PC-3 (cell line): ENCODE measurements around the gene SLC3A2. TPM values are rescaled to one million over a fixed set of nuclear protein-coding genes. Genes with fewer than 3 reads are reported as not detected.

Experiments
- ATAC-seq: fragments of 200-7000 bp; cut with Tn5 transposase; 2 replicates; pipeline ENCODE4 v1.9.1; 2020; ENCODE audit warnings: mild to moderate bottlenecking, moderate library complexity
- BruUV-seq: library from RNA; stranded (reverse); fragments of 400-500 nt; replicated peaks from 2 replicates; lab custom pipeline; 2021; lab: Mats Ljungman, UMichigan
- CTCF ChIA-PET: fragments of 300-600 bp; sonication (Branson Sonifier 250); formaldehyde crosslinking; loops from one replicate; lab custom pipeline; 2022; ENCODE audit warnings: antibody characterized with exemption; lab: Charles Lee
- POLR2A ChIA-PET: fragments of 300-600 bp; sonication (Branson Sonifier 250); formaldehyde crosslinking; loops from one replicate; lab custom pipeline; 2022; ENCODE audit warnings: antibody characterized with exemption; ENCODE audit not compliant: unreplicated experiment; lab: Charles Lee
- DNase-seq: peaks from one replicate; pipeline ENCODE4 v3.0.0-alpha.2; 2015
- H2AFZ ChIP-seq: fragments of 300-600 bp; sonication (generic); 2 replicates; pipeline ENCODE4 v1.6.0; 2016; ENCODE audit warnings: antibody characterized with exemption, low read length
- H3F3A ChIP-seq: fragments of 300-600 bp; sonication (generic); one replicate; pipeline ENCODE4 v1.6.0; 2017; ENCODE audit warnings: antibody characterized with exemption, low read length, control low read depth, mild to moderate bottlenecking; ENCODE audit not compliant: unreplicated experiment
- H3K27ac ChIP-seq: fragments of 300-600 bp; sonication (generic); 2 replicates; pipeline ENCODE4 v1.5.1; 2016; ENCODE audit warnings: mild to moderate bottlenecking, low read length
- H3K27me3 ChIP-seq: fragments of 300-600 bp; sonication (generic); 2 replicates; pipeline ENCODE4 v1.6.1; 2016; ENCODE audit warnings: low read length, mixed read lengths
- H3K36me3 ChIP-seq: fragments of 300-600 bp; sonication (generic); 2 replicates; pipeline ENCODE4 v1.6.1; 2016; ENCODE audit warnings: low read depth, mixed run types, low read length, mixed read lengths
- H3K4me1 ChIP-seq: fragments of 300-600 bp; sonication (generic); 2 replicates; pipeline ENCODE4 v1.5.1; 2016; ENCODE audit warnings: low read length; ENCODE audit not compliant: insufficient read depth
- H3K4me2 ChIP-seq: fragments of 300-600 bp; sonication (generic); 2 replicates; pipeline ENCODE4 v1.6.0; 2016; ENCODE audit warnings: low read length
- H3K4me3 ChIP-seq: fragments of 300-600 bp; sonication (generic); 2 replicates; pipeline ENCODE4 v1.5.1; 2016; ENCODE audit warnings: mild to moderate bottlenecking, low read length, mixed read lengths
- H3K79me2 ChIP-seq: fragments of 300-600 bp; sonication (generic); 2 replicates; pipeline ENCODE4 v1.6.1; 2017; ENCODE audit warnings: low read length, mixed read lengths
- H3K9ac ChIP-seq: fragments of 300-600 bp; sonication (generic); 2 replicates; pipeline ENCODE4 v1.6.0; 2016; ENCODE audit warnings: mild to moderate bottlenecking, low read length
- H3K9me2 ChIP-seq: fragments of 300-600 bp; sonication (generic); replicated peaks from 2 replicates; pipeline ENCODE4 v1.6.1; 2016; ENCODE audit warnings: mixed run types, low read length, mixed read lengths
- H3K9me3 ChIP-seq: fragments of 300-600 bp; sonication (generic); 2 replicates; pipeline ENCODE4 v1.6.1; 2016; ENCODE audit warnings: low read length, mixed read lengths
- H4K20me1 ChIP-seq: fragments of 300-600 bp; sonication (generic); 2 replicates; pipeline ENCODE4 v1.6.1; 2016; ENCODE audit warnings: low read length, mixed read lengths
- EZH2 ChIP-seq: fragments of 300-600 bp; sonication (generic); IDR thresholded peaks from one replicate; pipeline ENCODE4 v1.6.1; 2017; ENCODE audit warnings: antibody characterized with exemption, mild to moderate bottlenecking, low read length; ENCODE audit not compliant: unreplicated experiment
- EZH2phosphoT487 ChIP-seq: fragments of 300-600 bp; sonication (generic); IDR thresholded peaks from 2 replicates; pipeline ENCODE4 v1.6.1; 2018; ENCODE audit warnings: mild to moderate bottlenecking, antibody characterized with exemption, low read length, borderline replicate concordance
- intact Hi-C: fragments of 100-400 bp; cut with micrococcal nuclease; formaldehyde crosslinking; loops from 2 replicates; pipeline ENCODE4 v1.9.0; 2023
- total RNA-seq: library from RNA; depleted of rRNA; stranded (reverse); fragments of >200 nt; gene quantifications from 2 replicates; pipeline ENCODE4 v1.2.3, GENCODE V29; 2014
- TF ChIP-seq, protein P1 (sequence below): fragments of 300-600 bp; sonication (generic); conservative IDR thresholded peaks from 2 replicates; pipeline ENCODE4 v1.5.1; 2017; ENCODE audit warnings: antibody characterized with exemption, low read depth, mild to moderate bottlenecking, low read length

SLC3A2 gene
- total RNA-seq, 1 experiment from 2014 or later = 243 TPM

DNA sequence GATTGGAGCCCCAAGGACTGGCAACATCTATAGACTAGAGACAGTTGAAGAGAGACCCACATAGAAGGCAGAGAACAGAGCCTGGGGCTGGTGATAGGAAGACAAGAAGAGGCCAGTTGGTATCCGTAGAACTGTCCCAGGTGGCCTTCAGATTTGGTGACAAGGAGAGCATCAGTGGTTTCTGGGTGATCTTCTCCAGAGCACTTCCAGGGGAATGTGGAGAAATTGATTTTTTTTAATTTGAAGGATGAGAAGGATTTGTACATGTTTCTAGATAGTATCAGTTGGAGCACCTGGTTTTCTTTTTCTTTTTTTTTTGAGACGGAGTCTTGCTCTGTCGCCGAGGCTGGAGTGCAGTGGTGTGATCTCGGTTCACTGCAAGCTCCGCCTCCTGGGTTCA lies 14.8 kb downstream of the SLC3A2 start:
- Histone ChIP-seq H3K4me1 (no peaks in the 10 kb centered on the region), H3K79me2 (no peaks in the 10 kb centered on the region), H4K20me1 (no peaks in the 10 kb centered on the region), H3K4me2 (no peak overlapping the region), H3F3A (no peaks in the 10 kb centered on the region), H3K9me2 (no peaks in the 10 kb centered on the region), H2AFZ (no peak overlapping the region), H3K36me3 (no peaks in the 10 kb centered on the region), H3K9me3 (no peaks in the 10 kb centered on the region), H3K9ac (no peak overlapping the region), H3K27me3 (no peaks in the 10 kb centered on the region), H3K27ac (no peak overlapping the region), H3K4me3 (no peak overlapping the region)
- no TSS peak for BruUV-seq
- CTCF ChIA-PET = no interaction called here
- DNase-seq (no peak), ATAC-seq (no peak)
- POLR2A ChIA-PET = interaction anchor here (0.6 kb wide), 1 partner anchor 54 kb away, joined by 3 read pairs; no protein-coding TSS in a partner anchor
- intact Hi-C loops = no loop called here
- TF ChIP-seq, protein P1, sequence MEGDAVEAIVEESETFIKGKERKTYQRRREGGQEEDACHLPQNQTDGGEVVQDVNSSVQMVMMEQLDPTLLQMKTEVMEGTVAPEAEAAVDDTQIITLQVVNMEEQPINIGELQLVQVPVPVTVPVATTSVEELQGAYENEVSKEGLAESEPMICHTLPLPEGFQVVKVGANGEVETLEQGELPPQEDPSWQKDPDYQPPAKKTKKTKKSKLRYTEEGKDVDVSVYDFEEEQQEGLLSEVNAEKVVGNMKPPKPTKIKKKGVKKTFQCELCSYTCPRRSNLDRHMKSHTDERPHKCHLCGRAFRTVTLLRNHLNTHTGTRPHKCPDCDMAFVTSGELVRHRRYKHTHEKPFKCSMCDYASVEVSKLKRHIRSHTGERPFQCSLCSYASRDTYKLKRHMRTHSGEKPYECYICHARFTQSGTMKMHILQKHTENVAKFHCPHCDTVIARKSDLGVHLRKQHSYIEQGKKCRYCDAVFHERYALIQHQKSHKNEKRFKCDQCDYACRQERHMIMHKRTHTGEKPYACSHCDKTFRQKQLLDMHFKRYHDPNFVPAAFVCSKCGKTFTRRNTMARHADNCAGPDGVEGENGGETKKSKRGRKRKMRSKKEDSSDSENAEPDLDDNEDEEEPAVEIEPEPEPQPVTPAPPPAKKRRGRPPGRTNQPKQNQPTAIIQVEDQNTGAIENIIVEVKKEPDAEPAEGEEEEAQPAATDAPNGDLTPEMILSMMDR = no peak

DNA sequence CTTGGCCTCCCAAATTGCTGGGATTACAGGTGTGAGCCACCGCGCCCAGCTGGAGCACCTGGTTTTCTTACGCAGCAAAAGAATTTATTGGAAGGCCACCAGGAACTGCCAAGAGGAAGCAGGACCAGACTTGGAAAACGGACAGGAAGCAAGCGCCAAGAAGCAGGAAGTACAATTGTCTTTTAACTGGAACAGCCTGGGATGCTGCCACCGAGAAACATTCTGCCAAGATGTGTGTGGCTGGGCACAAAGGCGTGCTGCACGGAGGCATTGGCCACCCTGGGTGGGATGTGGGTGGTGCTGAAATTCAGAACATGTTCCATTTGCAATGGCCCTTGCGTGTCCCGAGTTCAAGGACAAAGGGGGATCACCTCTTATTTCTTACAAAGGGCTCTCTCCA lies 15.4 kb downstream of the SLC3A2 start:
- ChIA-PET POLR2A (no interaction called here), CTCF (no interaction called here)
- H2AFZ ChIP-seq = 0 out of 2 replicates have a peak overlapping the region, but pooled peaks have one; percentile 13
- no peak overlapping the region for H3K4me2 ChIP-seq
- H3K27me3 ChIP-seq = no peaks in the 10 kb centered on the region
- no peak overlapping the region for H3K9ac ChIP-seq
- no peak overlapping the region for H3K27ac ChIP-seq
- H3K9me3 ChIP-seq = no peaks in the 10 kb centered on the region
- intact Hi-C loops = no loop called here
- TF ChIP-seq EZH2phosphoT487 (no peak), EZH2 (no peak)
- TF ChIP-seq, protein P1 = no peak
- no TSS peak for BruUV-seq
- no peaks in the 10 kb centered on the region for H3K4me1 ChIP-seq
- no peak overlapping the region for H3K4me3 ChIP-seq
- H3K9me2 ChIP-seq = no peaks in the 10 kb centered on the region
- ATAC-seq = peak; percentile 11; the same call in 1 of the 2 replicates
- no peaks in the 10 kb centered on the region for H3F3A ChIP-seq
- peak; percentile 22 for DNase-seq
- no peaks in the 10 kb centered on the region for H3K79me2 ChIP-seq
- no peaks in the 10 kb centered on the region for H3K36me3 ChIP-seq
- no peaks in the 10 kb centered on the region for H4K20me1 ChIP-seq

DNA sequence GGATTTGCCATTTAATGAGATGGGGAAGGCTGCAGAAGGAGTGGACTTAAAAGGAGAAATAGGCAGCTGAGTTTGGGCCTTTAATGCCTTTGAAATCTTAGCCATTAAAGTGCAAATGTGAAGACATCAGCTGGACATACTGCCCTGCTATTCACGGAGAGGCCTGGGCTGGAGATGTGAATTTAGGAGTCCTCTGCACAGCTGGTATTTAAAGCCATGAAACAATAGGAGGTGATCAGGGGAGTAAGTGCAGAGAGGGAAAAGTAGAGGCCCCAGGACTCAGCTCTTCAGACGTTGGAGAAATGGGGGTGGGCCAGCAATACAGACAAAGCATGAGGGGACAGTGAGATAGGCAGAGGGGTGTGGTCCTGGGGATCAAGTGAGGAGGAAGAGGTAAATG lies 16.6 kb downstream of the SLC3A2 start:
- Histone ChIP-seq H3K36me3 (no peaks in the 10 kb centered on the region), H3K4me1 (no peaks in the 10 kb centered on the region), H3K9me2 (no peaks in the 10 kb centered on the region), H3K27ac (no peak overlapping the region), H3F3A (no peaks in the 10 kb centered on the region), H4K20me1 (no peaks in the 10 kb centered on the region), H3K4me2 (no peak overlapping the region), H3K9ac (no peak overlapping the region), H2AFZ (no peak overlapping the region), H3K9me3 (no peaks in the 10 kb centered on the region), H3K27me3 (no peaks in the 10 kb centered on the region), H3K79me2 (no peaks in the 10 kb centered on the region), H3K4me3 (no peak overlapping the region)
- no peak for ATAC-seq
- intact Hi-C loops = no loop called here
- BruUV-seq = no TSS peak
- ChIA-PET POLR2A (no interaction called here), CTCF (no interaction called here)
- no peak for DNase-seq
- no peak for TF ChIP-seq EZH2phosphoT487
- no peak for TF ChIP-seq EZH2
- TF ChIP-seq, protein P1 = no peak
